Measurements from ENCODE around the gene NDUFA12.

DNA sequence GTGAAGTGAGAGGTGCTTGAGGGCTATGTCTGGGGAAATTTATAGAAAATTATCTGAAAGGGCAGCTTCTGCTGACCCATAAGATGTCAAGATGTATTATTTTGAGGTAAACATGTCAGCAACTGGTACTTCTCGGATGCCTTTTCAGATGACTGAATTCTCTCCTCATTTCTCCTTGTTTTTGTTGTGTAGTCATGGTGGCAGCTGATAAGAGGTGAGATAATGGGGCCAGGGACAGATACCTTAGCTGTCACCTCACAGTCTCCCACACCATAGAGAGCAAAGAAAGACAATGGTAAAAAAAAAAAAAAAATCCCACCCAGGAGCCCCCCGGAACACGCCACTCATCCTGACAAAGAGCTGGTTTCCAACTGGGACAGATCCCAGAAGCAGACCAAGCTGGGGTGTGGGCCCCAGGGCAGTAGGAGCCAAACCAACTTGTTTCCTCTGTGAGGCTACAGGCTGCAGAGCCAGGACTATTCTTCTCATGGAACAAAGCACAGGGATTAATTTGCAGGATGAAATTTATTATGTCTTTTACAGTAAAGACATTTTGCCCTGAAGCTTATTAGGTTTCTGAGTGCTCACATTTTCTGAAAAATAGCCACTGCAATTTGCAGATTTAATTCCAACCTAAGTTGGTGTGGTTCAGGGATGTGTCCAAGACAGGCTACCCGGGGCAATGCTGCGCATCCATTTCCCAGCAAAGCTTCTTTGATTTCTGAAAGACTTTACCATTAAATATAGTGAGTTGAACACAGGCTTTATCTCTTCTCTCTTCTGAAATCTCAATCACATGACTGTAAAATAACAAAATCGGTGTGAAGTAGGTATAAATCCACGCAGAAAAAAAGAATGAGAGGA, 52.2 kb downstream of the NDUFA12 start:
- TF ChIP-seq, protein P1, sequence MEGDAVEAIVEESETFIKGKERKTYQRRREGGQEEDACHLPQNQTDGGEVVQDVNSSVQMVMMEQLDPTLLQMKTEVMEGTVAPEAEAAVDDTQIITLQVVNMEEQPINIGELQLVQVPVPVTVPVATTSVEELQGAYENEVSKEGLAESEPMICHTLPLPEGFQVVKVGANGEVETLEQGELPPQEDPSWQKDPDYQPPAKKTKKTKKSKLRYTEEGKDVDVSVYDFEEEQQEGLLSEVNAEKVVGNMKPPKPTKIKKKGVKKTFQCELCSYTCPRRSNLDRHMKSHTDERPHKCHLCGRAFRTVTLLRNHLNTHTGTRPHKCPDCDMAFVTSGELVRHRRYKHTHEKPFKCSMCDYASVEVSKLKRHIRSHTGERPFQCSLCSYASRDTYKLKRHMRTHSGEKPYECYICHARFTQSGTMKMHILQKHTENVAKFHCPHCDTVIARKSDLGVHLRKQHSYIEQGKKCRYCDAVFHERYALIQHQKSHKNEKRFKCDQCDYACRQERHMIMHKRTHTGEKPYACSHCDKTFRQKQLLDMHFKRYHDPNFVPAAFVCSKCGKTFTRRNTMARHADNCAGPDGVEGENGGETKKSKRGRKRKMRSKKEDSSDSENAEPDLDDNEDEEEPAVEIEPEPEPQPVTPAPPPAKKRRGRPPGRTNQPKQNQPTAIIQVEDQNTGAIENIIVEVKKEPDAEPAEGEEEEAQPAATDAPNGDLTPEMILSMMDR (IDR thresholded peaks at IDR 0.05) = no peak
- TF ChIP-seq POLR2A (IDR thresholded peaks at IDR 0.05) (no peak), EP300 (IDR thresholded peaks at IDR 0.05) (no peak)

All from tibial nerve (tissue), 4 donors.